HepG2 (cell line): ENCODE data around the gene GSTP1. TPM values are rescaled to one million over a fixed set of nuclear protein-coding genes. Genes with fewer than 3 reads are reported as not detected.

ENCODE experiments used
- ATAC-seq: fragments of 200-7000 bp; cut with Tn5 transposase; 3 replicates; pipeline ENCODE4 v1.9.1; 2020; ENCODE audit warnings: mild to moderate bottlenecking, moderate library complexity
- BruUV-seq: library from RNA; stranded (reverse); fragments of 400-500 nt; replicated peaks from 2 replicates; lab custom pipeline; 2021; lab: Mats Ljungman, UMichigan
- CTCF ChIA-PET: fragments of 300-600 bp; formaldehyde crosslinking; extraction: SDS; loops from one replicate; lab custom pipeline; 2021; ENCODE audit warnings: low total read pairs, inconsistent platforms, low intra/inter-chr PET ratio; lab: Yijun Ruan, JAX
- POLR2A ChIA-PET: fragments of 350-600 bp; sonication (Branson Sonifier 250); formaldehyde crosslinking; loops from one replicate; lab custom pipeline; 2020; ENCODE audit warnings: antibody characterized with exemption, inconsistent platforms; lab: Yijun Ruan, JAX
- DNase-seq: peaks from one replicate; pipeline ENCODE4 v3.0.0-alpha.2; 2015; ENCODE audit warnings: low spot score
- FAIRE-seq: peaks from 3 replicates; lab custom pipeline; 2011; peaks lifted over from hg19 to GRCh38; lab: Jason Lieb, UNC
- H2AFZ ChIP-seq: one replicate; pipeline ENCODE4 v1.6.1; 2011; ENCODE audit warnings: low read length, inconsistent platforms
- H3K27ac ChIP-seq: fragments of 300-600 bp; 3 replicates; pipeline ENCODE4 v1.8.0; 2011; ENCODE audit warnings: mixed run types, mild to moderate bottlenecking, mixed read lengths, low read length, inconsistent platforms; ENCODE audit not compliant: insufficient read depth; ENCODE audit errors: extremely low read length
- H3K27me3 ChIP-seq, 2 experiments: fragments of 200-600 bp in 1 of 2; 2 replicates in 1 of 2; 3 replicates in 1 of 2; pipeline versions ENCODE4 v1.6.0 to v1.8.0; 2011; ENCODE audit warnings: low read length in 2 of 2, mild to moderate bottlenecking in 2 of 2, moderate library complexity in 2 of 2, inconsistent platforms in 1 of 2; ENCODE audit not compliant: insufficient read depth in 2 of 2, control insufficient read depth in 1 of 2
- H3K36me3 ChIP-seq, 2 experiments: fragments of 200-600 bp in 1 of 2; replicated peaks in 1 of 2; 2 replicates in 1 of 2; 3 replicates in 1 of 2; pipeline versions ENCODE4 v1.5.1 to v1.8.0; 2011; ENCODE audit warnings: low read length in 2 of 2, inconsistent platforms in 1 of 2; ENCODE audit not compliant: insufficient read depth in 2 of 2, control insufficient read depth in 1 of 2
- H3K4me1 ChIP-seq: 2 replicates; pipeline ENCODE4 v1.5.1; 2012; ENCODE audit warnings: low read length, inconsistent platforms; ENCODE audit not compliant: insufficient read depth
- H3K4me2 ChIP-seq: 2 replicates; pipeline ENCODE4 v1.6.0; 2011; ENCODE audit warnings: low read depth, low read length, inconsistent platforms
- H3K4me3 ChIP-seq, 3 experiments: fragments of 200-600 bp in 1 of 3; sonication (generic), shearing (Covaris generic) in 1 of 3; replicated peaks in 1 of 3; 2 replicates each; pipeline ENCODE4 v1.5.1; 2011 to 2016; ENCODE audit warnings: low read length in 3 of 3, inconsistent platforms in 2 of 3, low read depth in 2 of 3, mild to moderate bottlenecking in 2 of 3, control low read depth in 1 of 3, mixed read lengths in 1 of 3; ENCODE audit not compliant: insufficient read depth in 1 of 3
- H3K79me2 ChIP-seq: one replicate; pipeline ENCODE4 v1.6.1; 2011; ENCODE audit warnings: low read length, inconsistent platforms; ENCODE audit not compliant: insufficient read depth
- H3K9ac ChIP-seq: 2 replicates; pipeline ENCODE4 v1.6.0; 2011; ENCODE audit warnings: mild to moderate bottlenecking, low read depth, low read length, inconsistent platforms; ENCODE audit not compliant: insufficient read depth
- H3K9me3 ChIP-seq: 2 replicates; pipeline ENCODE4 v1.5.1; 2012; ENCODE audit warnings: mild to moderate bottlenecking, low read length
- H4K20me1 ChIP-seq: 2 replicates; pipeline ENCODE4 v1.6.0; 2011; ENCODE audit warnings: inconsistent platforms, mild to moderate bottlenecking, low read length, moderate library complexity; ENCODE audit not compliant: insufficient read depth
- ARID3A ChIP-seq: IDR thresholded peaks from 2 replicates; pipeline ENCODE4 v1.6.1; 2012; ENCODE audit warnings: low read depth, low read length, improper control_type of control experiment
- FOXM1 ChIP-seq: sonication (generic); formaldehyde crosslinking; IDR thresholded peaks from 2 replicates; pipeline ENCODE4 v1.5.0; 2020; ENCODE audit warnings: missing genetic modification reagents
- JDP2 ChIP-seq: sonication (generic); formaldehyde crosslinking; IDR thresholded peaks from 2 replicates; pipeline ENCODE4 v1.8.1; 2022; ENCODE audit warnings: missing genetic modification reagents, borderline replicate concordance
- MED1 ChIP-seq: sonication (generic); formaldehyde crosslinking; IDR thresholded peaks from 2 replicates; pipeline ENCODE4 v1.4.0; 2020; ENCODE audit warnings: missing genetic modification reagents
- POGK ChIP-seq: sonication (generic); formaldehyde crosslinking; conservative IDR thresholded peaks from 2 replicates; pipeline ENCODE4 v1.8.0; 2022; ENCODE audit warnings: mild to moderate bottlenecking, moderate library complexity, missing genetic modification reagents
- PRDM4 ChIP-seq: sonication (generic); formaldehyde crosslinking; IDR thresholded peaks from 2 replicates; pipeline ENCODE4 v1.9.0; 2021; ENCODE audit warnings: missing genetic modification reagents, borderline replicate concordance
- RORA ChIP-seq: sonication (generic); formaldehyde crosslinking; IDR thresholded peaks from 2 replicates; pipeline ENCODE4 v1.5.0; 2020; ENCODE audit warnings: mild to moderate bottlenecking, missing genetic modification reagents, moderate library complexity
- SMARCC2 ChIP-seq: fragments of 450-650 bp; IDR thresholded peaks from 2 replicates; pipeline ENCODE4 v1.6.1; 2017; ENCODE audit warnings: antibody characterized with exemption, mild to moderate bottlenecking
- ZFYVE20 ChIP-seq: sonication (generic); formaldehyde crosslinking; IDR thresholded peaks from 2 replicates; pipeline ENCODE4 v1.8.0; 2023; ENCODE audit warnings: low read depth, mild to moderate bottlenecking, moderate library complexity, missing genetic modification reagents, borderline replicate concordance
- ZNF512 ChIP-seq: sonication (generic); formaldehyde crosslinking; IDR thresholded peaks from 2 replicates; pipeline ENCODE4 v1.4.0; 2020; ENCODE audit warnings: mild to moderate bottlenecking, missing genetic modification reagents
- WGBS: methylation state at CpG from one replicate; pipeline ENCODE4 v1.1.6; 2017; ENCODE audit warnings: low lambda C conversion rate; 5-methylcytosine and 5-hydroxymethylcytosine counted together
- in situ Hi-C: cut with HindIII; loops from 2 replicates; pipeline ENCODE4 v1.10.0; 2017; ENCODE audit warnings: low pct_unique_long_range_greater_than_20kb; ENCODE audit not compliant: extremely low pct_ligation_motif_present
- intact Hi-C: fragments of 100-400 bp; cut with micrococcal nuclease; formaldehyde crosslinking; loops from one replicate; pipeline ENCODE4 v1.10.0; 2022; ENCODE audit not compliant: unreplicated experiment
- polyA plus RNA-seq, 8 experiments: library from polyadenylated mRNA; depleted of rRNA in 3 of 8; stranded (reverse) in 7 of 8; unstranded in 1 of 8; fragments of >200 nt; fragmentation: Illumina TruSeq in 4 of 8; extraction: Trizol in 4 of 8; gene quantifications; 2 replicates each; pipeline versions ENCODE4 v1.2.1 to v1.2.3, GENCODE V29; 2011 to 2016; ENCODE audit warnings: low read depth in 4 of 8, missing spikeins in 1 of 8, mixed read lengths in 1 of 8; ENCODE audit not compliant: insufficient read depth in 1 of 8
- total RNA-seq, 5 experiments: library from RNA; depleted of rRNA; stranded (reverse); fragments of >200 nt; fragmentation: Illumina TruSeq; extraction: Trizol; gene quantifications; 2 replicates each; pipeline ENCODE4 v1.2.3, GENCODE V29; 2016; ENCODE audit warnings: low read depth in 1 of 5

Gene GSTP1
- total and polyA plus RNA-seq, 2 of the 13 experiments (the other 11 are each of a cell fraction or from before 2014, with no cell fraction given), result not detected

GRCh38 chr11:67599149-67599548 is 15.5 kb downstream of the GSTP1 start:
- Histone ChIP-seq H3K36me3 (no peaks in the 10 kb centered on the region), H3K9ac (no peak overlapping the region), H2AFZ (no peak overlapping the region), H3K9me3 (peaks cover 6% of the 10 kb centered on the region; the same call in 1 of the 2 replicates), H3K4me2 (no peak overlapping the region), H3K27ac (no peak overlapping the region), H3K79me2 (no peaks in the 10 kb centered on the region), H4K20me1 (no peaks in the 10 kb centered on the region), H3K27me3 (peaks cover 0 to 2% of the 10 kb centered on the region in 2 experiments; a peak in 1 of 5 replicates), H3K4me1 (peaks cover under 1% of the 10 kb centered on the region; the same call in 1 of the 2 replicates), H3K4me3 (no peak overlapping the region)
- FAIRE-seq, result no peak
- TF ChIP-seq PRDM4 (no peak), ARID3A (no peak), RORA (CRISPR knock-in tag) (no peak), ZNF512 (CRISPR knock-in tag) (no peak), FOXM1 (CRISPR knock-in tag) (no peak), ZFYVE20 (CRISPR knock-in tag) (no peak), SMARCC2 (no peak), MED1 (CRISPR knock-in tag) (no peak), POGK (CRISPR knock-in tag) (no peak), JDP2 (CRISPR knock-in tag) (no peak)
- ATAC-seq, result no peak
- POLR2A ChIA-PET, result no interaction called here
- in situ Hi-C loops, result no loop called here
- no TSS peak for BruUV-seq
- DNase-seq, result no peak
- 0% methylated on average over 1 of the region's 1 CpG for WGBS
- intact Hi-C loops, result no loop called here
- CTCF ChIA-PET, result no interaction called here
